NT2/D1 (cell line): ENCODE measurements around the gene TBCD.

ENCODE experiments used
- DNase-seq: peaks from one replicate; pipeline ENCODE4 v3.0.0-alpha.2; 2011; ENCODE audit warnings: low read depth, low spot score
- H3K27me3 ChIP-seq: 2 replicates; pipeline ENCODE4 v1.6.0; 2011; ENCODE audit warnings: mild to moderate bottlenecking; ENCODE audit not compliant: insufficient read length, insufficient read depth
- H3K36me3 ChIP-seq: 2 replicates; pipeline ENCODE4 v1.6.1; 2011; ENCODE audit warnings: mild to moderate bottlenecking, low read length, mixed read lengths; ENCODE audit not compliant: insufficient read depth, insufficient read length
- H3K4me1 ChIP-seq: 2 replicates; pipeline ENCODE4 v1.5.1; 2011; ENCODE audit not compliant: insufficient read depth, insufficient read length
- H3K4me3 ChIP-seq: 2 replicates; pipeline ENCODE4 v1.5.1; 2011; ENCODE audit warnings: low read depth; ENCODE audit not compliant: insufficient read length
- H3K9ac ChIP-seq: 2 replicates; pipeline ENCODE4 v1.6.0; 2011; ENCODE audit warnings: low read depth; ENCODE audit not compliant: insufficient read length
- H3K9me3 ChIP-seq: 2 replicates; pipeline ENCODE4 v1.5.1; 2011; ENCODE audit warnings: mild to moderate bottlenecking, low read length; ENCODE audit not compliant: insufficient read depth
- SUZ12 ChIP-seq: IDR thresholded peaks from 2 replicates; pipeline ENCODE4 v1.6.1; 2011; ENCODE audit not compliant: insufficient read length, insufficient read depth; ENCODE audit errors: extremely low read depth
- YY1 ChIP-seq: IDR thresholded peaks from 2 replicates; pipeline ENCODE4 v1.6.1; 2011; ENCODE audit not compliant: insufficient read length, insufficient read depth
- ZNF274 ChIP-seq: IDR thresholded peaks from 2 replicates; pipeline ENCODE4 v1.6.1; 2011; ENCODE audit warnings: mild to moderate bottlenecking, low read depth, low read length

TBCD gene

DNA sequence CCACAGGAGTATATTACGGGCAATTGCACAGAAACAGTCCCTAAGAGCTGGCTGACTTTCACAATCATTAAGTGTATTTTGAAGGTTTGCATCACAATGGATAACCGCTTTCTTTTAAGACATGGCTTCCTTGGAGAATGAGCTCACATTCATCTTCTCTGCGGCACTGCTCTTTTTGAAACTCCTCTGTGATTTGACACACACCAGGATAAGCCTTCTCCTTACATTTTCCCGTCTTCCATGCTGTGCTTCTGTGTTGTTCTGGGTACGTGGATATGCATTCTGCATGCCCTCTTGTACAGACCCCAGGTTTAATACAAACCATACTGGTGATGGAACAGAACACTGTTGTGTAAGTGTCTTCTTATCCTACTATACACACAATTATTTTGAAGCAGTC is 238.0 kb downstream of the TBCD start:
- Histone ChIP-seq H3K9me3 (peaks cover 19% of the 10 kb centered on the region), H3K36me3 (no peaks in the 10 kb centered on the region), H3K4me3 (no peak overlapping the region), H3K27me3 (no peaks in the 10 kb centered on the region), H3K4me1 (peaks cover 9% of the 10 kb centered on the region), H3K9ac (no peak overlapping the region)
- TF ChIP-seq SUZ12 (no peak), YY1 (no peak), ZNF274 (no peak)
- DNase-seq: no peak

DNA sequence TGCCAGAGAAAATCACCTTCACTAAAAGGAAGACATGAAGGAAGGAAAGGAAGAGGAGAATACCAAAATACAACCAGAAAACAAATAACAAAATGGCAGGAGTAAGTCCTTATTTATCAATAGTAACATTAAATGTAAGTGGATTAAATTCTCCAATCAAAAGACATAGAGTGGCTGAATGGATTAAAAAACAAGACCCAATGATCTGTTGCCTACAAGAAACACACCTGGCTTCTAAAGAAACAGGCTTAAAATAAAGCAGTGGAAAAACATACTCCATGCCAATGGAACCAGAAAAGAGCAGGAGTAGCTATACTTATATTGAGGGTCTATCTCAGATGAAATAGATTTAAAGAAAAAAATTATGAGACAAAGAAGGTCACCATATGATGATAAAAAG is 241.1 kb downstream of the TBCD start:
- Histone ChIP-seq H3K9me3 (peaks cover 19% of the 10 kb centered on the region), H3K4me3 (no peak overlapping the region), H3K36me3 (no peaks in the 10 kb centered on the region), H3K9ac (no peak overlapping the region), H3K4me1 (no peaks in the 10 kb centered on the region), H3K27me3 (no peaks in the 10 kb centered on the region)
- DNase-seq: no peak
- TF ChIP-seq SUZ12: no peak
- TF ChIP-seq ZNF274: no peak
- TF ChIP-seq YY1: no peak
